CD4-positive, alpha-beta T cell (primary cell): Measurements from ENCODE around the gene CISTR. TPM values are rescaled to one million over a fixed set of nuclear protein-coding genes. Genes with fewer than 3 reads are reported as not detected.

Source experiments
- ATAC-seq: fragments of 200-7000 bp; cut with Tn5 transposase; one replicate; pipeline ENCODE4 v1.10.0; 2022; ENCODE audit warnings: mild to moderate bottlenecking; ENCODE audit not compliant: poor library complexity
- CTCF ChIA-PET: fragments of 350-600 bp; sonication (Branson Sonifier 250); formaldehyde crosslinking; loops from one replicate; lab custom pipeline; 2021; ENCODE audit warnings: antibody characterized with exemption, inconsistent platforms; lab: Charles Lee
- POLR2A ChIA-PET: fragments of 350-600 bp; sonication (Branson Sonifier 250); formaldehyde crosslinking; loops from one replicate; lab custom pipeline; 2021; ENCODE audit warnings: antibody characterized with exemption, inconsistent platforms; lab: Charles Lee
- DNase-seq, 14 experiments: peaks; one replicate each; pipeline ENCODE4 v3.0.0-alpha.2; 2013 to 2020; ENCODE audit warnings: mixed read lengths in 2 of 14
- H3K27ac ChIP-seq, 2 donors: one replicate each; pipeline versions ENCODE4 v1.5.1 to v1.7.0; 2013; ENCODE audit warnings: low read length in 2 of 2, low read depth in 1 of 2, mild to moderate bottlenecking in 1 of 2
- H3K27me3 ChIP-seq, 2 experiments: 1 replicate in 1 of 2; 2 replicates in 1 of 2; pipeline versions ENCODE4 v1.6.1 to v1.7.0; 2013; ENCODE audit warnings: low read length in 2 of 2, control low read depth in 1 of 2, mild to moderate bottlenecking in 1 of 2, moderate library complexity in 1 of 2; ENCODE audit not compliant: insufficient read depth in 2 of 2, control insufficient read depth in 1 of 2
- H3K36me3 ChIP-seq: one replicate; pipeline ENCODE4 v1.6.1; 2013; ENCODE audit warnings: low read length, control low read depth; ENCODE audit not compliant: insufficient read depth
- H3K4me1 ChIP-seq: one replicate; pipeline ENCODE4 v1.6.1; 2013; ENCODE audit warnings: low read length, control low read depth; ENCODE audit not compliant: insufficient read depth
- H3K4me3 ChIP-seq: one replicate; pipeline ENCODE4 v1.5.1; 2013; ENCODE audit warnings: mild to moderate bottlenecking, low read length, moderate library complexity
- H3K9me3 ChIP-seq, 2 experiments: 1 replicate in 1 of 2; 2 replicates in 1 of 2; pipeline versions ENCODE4 v1.6.1 to v1.7.0; 2013; ENCODE audit warnings: low read length in 2 of 2, mild to moderate bottlenecking in 2 of 2, control low read depth in 1 of 2, moderate library complexity in 1 of 2; ENCODE audit not compliant: control insufficient read depth in 1 of 2, insufficient read depth in 1 of 2
- H3K27ac Mint-ChIP-seq: one replicate; pipeline ENCODE4 v1.8.0; 2020; ENCODE audit warnings: mixed read lengths
- H3K27me3 Mint-ChIP-seq: one replicate; pipeline ENCODE4 v1.8.0; 2021; ENCODE audit warnings: mixed read lengths
- H3K36me3 Mint-ChIP-seq: one replicate; pipeline ENCODE4 v1.8.0; 2021; ENCODE audit warnings: low read depth, mixed read lengths
- H3K4me1 Mint-ChIP-seq: one replicate; pipeline ENCODE4 v1.8.0; 2021; ENCODE audit warnings: low read depth, mixed read lengths
- H3K4me3 Mint-ChIP-seq: one replicate; pipeline ENCODE4 v1.8.0; 2020; ENCODE audit warnings: mild to moderate bottlenecking, mixed read lengths
- H3K9me3 Mint-ChIP-seq: one replicate; pipeline ENCODE4 v1.8.0; 2020; ENCODE audit warnings: mixed read lengths
- intact Hi-C, 2 experiments: fragments of 100-400 bp; cut with DNase I in 1 of 2; cut with micrococcal nuclease in 1 of 2; formaldehyde crosslinking; loops; one replicate each; pipeline versions ENCODE4 v1.15.1 to v1.9.0; 2023 to 2025; cut with DNase I, micrococcal nuclease
- total RNA-seq, 174 experiments: library from RNA in 2 of 174; stranded (reverse) in 2 of 174; gene quantifications; one replicate each; pipeline ENCODE4 v1.2.3 and lab custom pipeline; 2021 to 2026
- TF ChIP-seq, protein P1 (sequence below): fragments of 200-600 bp; IDR thresholded peaks from one replicate; pipeline ENCODE4 v1.8.0; 2022; ENCODE audit warnings: antibody characterized with exemption, mild to moderate bottlenecking

The CISTR gene
- total RNA-seq, 2 experiments from 2014 or later, result not detected

DNA sequence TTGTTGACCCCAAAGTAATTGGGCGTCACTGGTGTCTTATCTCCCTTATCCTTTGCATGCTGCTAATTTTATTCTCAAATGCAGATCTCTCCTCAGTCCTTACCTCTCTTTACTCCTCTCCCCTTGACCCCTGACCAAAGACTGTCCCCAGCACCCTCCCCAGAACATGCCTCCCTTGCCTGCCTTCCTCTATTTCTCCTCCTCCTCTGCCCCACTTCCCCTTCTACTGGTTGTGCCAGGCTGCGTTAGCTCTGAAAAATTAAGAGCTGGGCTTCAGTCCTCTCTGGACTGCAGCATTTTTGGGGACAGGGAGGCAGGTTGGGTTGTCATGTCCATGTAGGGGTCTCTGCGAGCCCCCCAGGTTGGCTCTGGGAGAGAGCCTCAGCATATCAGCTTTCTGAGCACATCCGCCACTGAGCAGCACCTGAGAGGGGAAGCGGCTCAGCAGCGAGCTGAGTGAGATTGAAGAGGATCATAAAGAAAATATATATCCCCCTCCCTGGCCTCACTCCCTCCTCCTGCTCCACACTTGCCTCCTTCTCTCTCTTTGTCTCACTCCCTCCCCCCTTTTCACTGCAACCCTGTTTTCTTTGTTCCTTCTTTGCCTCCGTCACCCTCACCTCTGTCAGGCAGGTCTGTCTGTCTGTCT, 6.4 kb upstream of the CISTR start:
- peaks cover 13% of the 10 kb centered on the region for H3K4me1 ChIP-seq
- H3K4me1 Mint-ChIP-seq, result peaks cover 23% of the 10 kb centered on the region
- ATAC-seq (no peak), DNase-seq (no peak)
- H3K27me3 ChIP-seq, result peaks cover 49 to 54% of the 10 kb centered on the region in 2 experiments
- H3K9me3 ChIP-seq, result no peaks in the 10 kb centered on the region
- POLR2A ChIA-PET, result interaction anchor here (0.8 to 1.5 kb wide), 2 partner anchors 11 to 28 kb away, joined by 3 to 6 read pairs; no protein-coding TSS in a partner anchor
- TF ChIP-seq, protein P1, sequence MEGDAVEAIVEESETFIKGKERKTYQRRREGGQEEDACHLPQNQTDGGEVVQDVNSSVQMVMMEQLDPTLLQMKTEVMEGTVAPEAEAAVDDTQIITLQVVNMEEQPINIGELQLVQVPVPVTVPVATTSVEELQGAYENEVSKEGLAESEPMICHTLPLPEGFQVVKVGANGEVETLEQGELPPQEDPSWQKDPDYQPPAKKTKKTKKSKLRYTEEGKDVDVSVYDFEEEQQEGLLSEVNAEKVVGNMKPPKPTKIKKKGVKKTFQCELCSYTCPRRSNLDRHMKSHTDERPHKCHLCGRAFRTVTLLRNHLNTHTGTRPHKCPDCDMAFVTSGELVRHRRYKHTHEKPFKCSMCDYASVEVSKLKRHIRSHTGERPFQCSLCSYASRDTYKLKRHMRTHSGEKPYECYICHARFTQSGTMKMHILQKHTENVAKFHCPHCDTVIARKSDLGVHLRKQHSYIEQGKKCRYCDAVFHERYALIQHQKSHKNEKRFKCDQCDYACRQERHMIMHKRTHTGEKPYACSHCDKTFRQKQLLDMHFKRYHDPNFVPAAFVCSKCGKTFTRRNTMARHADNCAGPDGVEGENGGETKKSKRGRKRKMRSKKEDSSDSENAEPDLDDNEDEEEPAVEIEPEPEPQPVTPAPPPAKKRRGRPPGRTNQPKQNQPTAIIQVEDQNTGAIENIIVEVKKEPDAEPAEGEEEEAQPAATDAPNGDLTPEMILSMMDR, result no peak
- H3K9me3 Mint-ChIP-seq, result no peaks in the 10 kb centered on the region
- H3K36me3 ChIP-seq, result no peaks in the 10 kb centered on the region
- H3K27me3 Mint-ChIP-seq, result peaks cover 54% of the 10 kb centered on the region
- no peak overlapping the region for H3K27ac Mint-ChIP-seq
- CTCF ChIA-PET, result interaction anchor here (2.1 to 3.7 kb wide), 2 partner anchors 13 to 31 kb away, joined by 10 to 46 read pairs; partner anchors contain the start of gene CALCOCO1
- intact Hi-C loops, result no loop called here
- no peaks in the 10 kb centered on the region for H3K36me3 Mint-ChIP-seq
- H3K4me3 Mint-ChIP-seq, result no peak overlapping the region
- no peak overlapping the region for H3K4me3 ChIP-seq
- H3K27ac ChIP-seq, result no peak overlapping the region

DNA sequence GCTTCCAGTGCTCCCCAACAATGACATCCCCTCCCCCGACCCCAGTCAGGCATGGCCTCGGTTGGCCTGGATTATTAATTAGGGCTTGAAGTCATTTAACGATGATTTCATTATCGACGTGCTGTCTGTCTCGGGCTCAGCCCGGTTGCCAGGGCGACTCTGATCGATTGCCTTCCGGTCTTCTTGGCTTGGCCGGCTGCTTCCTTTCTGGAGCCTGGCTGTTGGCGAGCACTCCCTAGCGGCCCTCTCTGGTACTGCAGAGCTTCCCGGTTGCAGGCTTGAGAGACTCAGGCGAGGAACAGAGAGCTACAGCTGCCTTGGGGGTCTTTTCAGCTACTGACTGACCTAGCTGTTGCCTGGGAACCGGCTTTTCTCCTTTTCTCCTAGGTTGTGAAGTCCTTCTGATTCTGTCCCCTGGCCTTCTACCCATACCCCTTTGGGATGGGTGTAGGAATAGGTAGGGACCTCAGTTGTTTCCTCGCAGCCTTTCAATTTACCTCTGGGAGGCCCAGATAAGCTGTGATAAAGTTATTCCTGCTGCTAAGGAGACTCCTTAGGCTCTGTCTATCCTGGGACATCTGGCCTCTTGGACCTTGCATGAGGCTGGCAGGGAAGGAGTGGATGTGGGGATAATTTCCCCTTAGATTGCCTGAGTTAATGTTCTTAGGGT, 5.5 kb upstream of the CISTR start:
- H3K4me3 Mint-ChIP-seq, result peak overlapping the region; percentile 13
- no peaks in the 10 kb centered on the region for H3K9me3 Mint-ChIP-seq
- Histone ChIP-seq H3K36me3 (no peaks in the 10 kb centered on the region), H3K4me1 (peaks cover 14% of the 10 kb centered on the region), H3K4me3 (no peak overlapping the region), H3K27me3 (peaks cover 50 to 52% of the 10 kb centered on the region in 2 experiments), H3K27ac (no peak overlapping the region), H3K9me3 (no peaks in the 10 kb centered on the region)
- POLR2A ChIA-PET, result interaction anchor here (1.0 to 1.5 kb wide), 2 partner anchors 10 to 30 kb away, joined by 5 to 6 read pairs; partner anchors contain the start of gene CALCOCO1
- ATAC-seq, result peak; percentile 95
- CTCF ChIA-PET, result interaction anchor here (0.7 to 3.7 kb wide), 10 partner anchors 8 to 214 kb away, joined by 3 to 46 read pairs (median 4); partner anchors contain the start of gene CALCOCO1
- peaks cover 23% of the 10 kb centered on the region for H3K4me1 Mint-ChIP-seq
- DNase-seq, result peak; percentile 63 to 87 (median 74)
- no peak overlapping the region for H3K27ac Mint-ChIP-seq
- intact Hi-C loops, result no loop called here
- TF ChIP-seq, protein P1, result peak; percentile 91
- no peaks in the 10 kb centered on the region for H3K36me3 Mint-ChIP-seq
- peaks cover 46% of the 10 kb centered on the region for H3K27me3 Mint-ChIP-seq

DNA sequence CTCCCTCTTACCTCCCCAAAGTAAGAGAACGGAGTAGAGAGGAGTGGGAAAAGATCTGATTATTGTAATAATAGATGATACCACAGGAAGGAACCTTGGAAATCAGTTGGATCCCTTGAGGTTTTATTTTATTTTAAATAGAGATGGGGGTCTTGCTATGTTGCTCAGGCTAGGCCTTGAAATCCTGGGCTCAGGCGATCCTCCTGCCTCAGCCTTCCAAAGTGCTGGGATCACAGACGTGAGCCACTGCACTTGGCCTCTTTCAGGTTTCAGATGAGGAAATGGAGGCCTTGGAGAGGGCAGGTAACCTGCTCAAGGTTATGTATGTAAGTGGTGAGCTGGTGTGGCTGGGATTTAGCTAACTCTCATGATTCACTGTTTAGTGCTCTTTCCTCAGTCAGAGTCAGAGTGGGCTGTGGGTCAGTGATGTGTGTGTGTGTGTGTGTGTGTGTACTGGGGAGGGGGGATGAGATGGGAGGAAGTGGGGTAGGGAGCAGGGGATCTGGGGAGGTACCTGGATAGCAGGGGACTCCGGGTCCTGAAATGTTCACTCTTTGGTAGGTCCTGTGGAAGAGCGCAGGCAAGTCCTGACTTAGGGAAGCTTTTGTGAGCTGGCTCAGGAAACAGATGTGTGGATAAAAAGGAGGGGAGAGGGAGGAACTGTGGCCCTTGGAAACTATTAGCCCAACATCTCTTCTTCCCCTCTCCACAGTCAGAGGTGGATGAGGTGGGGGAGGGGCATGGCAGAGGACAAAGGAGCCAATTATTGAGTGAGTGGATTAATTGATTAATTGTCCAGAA, 4.7 kb upstream of the CISTR start:
- Mint-ChIP-seq H3K4me3 (no peak overlapping the region), H3K4me1 (peaks cover 23% of the 10 kb centered on the region), H3K27ac (no peak overlapping the region), H3K36me3 (no peaks in the 10 kb centered on the region), H3K27me3 (peaks cover 41% of the 10 kb centered on the region), H3K9me3 (no peaks in the 10 kb centered on the region)
- H3K27me3 ChIP-seq, result peaks cover 50 to 53% of the 10 kb centered on the region in 2 experiments
- ChIA-PET POLR2A (interaction anchor here (1.0 to 1.5 kb wide), 2 partner anchors 9 to 30 kb away, joined by 5 to 6 read pairs; partner anchors contain the start of gene CALCOCO1), CTCF (interaction anchor here (0.7 to 3.7 kb wide), 9 partner anchors 8 to 213 kb away, joined by 3 to 46 read pairs (median 4); partner anchors contain the start of gene CALCOCO1)
- intact Hi-C loops, result no loop called here
- TF ChIP-seq, protein P1, result no peak
- H3K9me3 ChIP-seq, result no peaks in the 10 kb centered on the region
- DNase-seq, result peak in 1 of 14 experiments; percentile 17
- H3K4me1 ChIP-seq, result peaks cover 21% of the 10 kb centered on the region
- H3K36me3 ChIP-seq, result no peaks in the 10 kb centered on the region
- no peak overlapping the region for H3K4me3 ChIP-seq
- no peak overlapping the region for H3K27ac ChIP-seq
- no peak for ATAC-seq
